Right cardiac atrium (tissue), 5 donors: ENCODE measurements around the gene RFTN2. TPM values are rescaled to one million over a fixed set of nuclear protein-coding genes. Genes with fewer than 3 reads are reported as not detected.
"Not testable (repeated sequence)": the region's sequence is repeated elsewhere in the genome, so short reads cannot be mapped to it uniquely, and the experiment has no call there.

Experiments used
- ATAC-seq, 2 donors: fragments of 200-7000 bp; cut with Tn5 transposase; one replicate each; pipeline versions ENCODE4 v1.8.0 to v1.9.1; 2020; ENCODE audit warnings: moderate library complexity in 2 of 2, mild to moderate bottlenecking in 1 of 2
- DNase-seq, 3 donors: peaks; one replicate each; pipeline ENCODE4 v3.0.0-alpha.2; 2020
- H3K27ac ChIP-seq: one replicate; pipeline ENCODE4 v1.5.1; 2013; ENCODE audit warnings: mild to moderate bottlenecking, low read length, control low read depth, moderate library complexity
- H3K27me3 ChIP-seq: one replicate; pipeline ENCODE4 v1.6.1; 2013; ENCODE audit not compliant: control insufficient read depth, insufficient read depth
- H3K4me1 ChIP-seq: one replicate; pipeline ENCODE4 v1.6.1; 2013; ENCODE audit warnings: low read length; ENCODE audit not compliant: control insufficient read depth, insufficient read depth
- H3K4me3 ChIP-seq: one replicate; pipeline ENCODE4 v1.5.1; 2013; ENCODE audit warnings: low read length, control low read depth
- H3K9me3 ChIP-seq: one replicate; pipeline ENCODE4 v1.6.1; 2013; ENCODE audit warnings: low read length; ENCODE audit not compliant: control insufficient read depth
- WGBS: extraction: QIAGEN DNeasy Blood & Tissue Kit; methylation state at CpG from one replicate; pipeline ENCODE4 v1.1.7; 2013; 5-methylcytosine and 5-hydroxymethylcytosine counted together
- intact Hi-C, 4 donors: fragments of 100-400 bp; cut with DNase I; formaldehyde crosslinking; loops; one replicate each; pipeline versions ENCODE4 v1.11.0 to v1.14.0; 2022 to 2023
- polyA plus RNA-seq: library from polyadenylated mRNA; stranded (reverse); fragments of 200-250 nt; gene quantifications from one replicate; pipeline ENCODE4 v1.2.3, GENCODE V29; 2013
- total RNA-seq, 4 donors: library from RNA; stranded (reverse); fragmentation: NEBNext Ultra II Directional; extraction: Animal tissue kit (Norgen Biotek cat#: 25700); gene quantifications; one replicate each; pipeline ENCODE4 v1.2.1, GENCODE V29; 2021
- donor health status: healthy with polysubstance abuse.
- donor health status: DM: no; HTN: yes; CAD: no.
- donor health status: DM: no; HTN: no; CAD: no.
- donor health status: DM: no; HTN: yes; CAD: no; lungs with severe emphysema.
- donor health status: DM: yes; HTN: yes; CAD: no.

Gene RFTN2
- total and polyA plus RNA-seq, 5 donors: 3.0 to 9.8 (median 8.7) TPM

DNA sequence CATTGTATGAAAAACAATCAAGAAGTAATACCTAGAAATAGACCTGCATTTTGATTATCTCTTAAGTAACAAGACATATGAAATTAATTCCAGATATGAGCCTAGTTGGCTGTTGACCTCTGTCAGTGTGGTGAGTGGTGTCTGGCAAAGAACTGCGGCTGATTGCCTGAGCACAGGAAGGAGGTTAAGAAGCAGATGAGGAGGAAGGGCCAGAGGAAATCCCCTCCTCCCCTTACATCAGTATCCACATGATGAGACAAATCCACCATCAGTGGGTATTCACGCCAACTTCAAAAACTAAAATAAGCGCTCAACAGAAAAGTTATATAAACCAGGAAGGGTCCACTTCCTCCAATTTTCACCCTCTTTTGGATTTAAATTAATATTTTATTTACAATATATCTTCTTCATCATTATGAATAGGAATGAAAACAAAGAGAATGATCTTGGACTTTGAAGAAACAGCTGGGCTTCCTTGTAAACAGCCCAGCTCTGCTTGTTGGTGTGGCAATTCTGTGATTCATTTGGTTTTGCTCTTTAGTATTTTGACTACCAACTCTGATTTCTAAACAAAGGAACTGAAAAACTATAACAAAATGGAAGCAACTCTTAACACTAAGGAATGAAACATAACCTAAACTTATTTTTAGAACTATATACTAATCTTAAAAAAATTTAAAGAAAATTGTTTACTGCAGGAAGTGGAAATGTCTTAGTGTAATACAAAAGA is 27.3 kb downstream of the RFTN2 start:
- WGBS: 70% methylated on average over 3 of the region's 3 CpGs
- H3K4me3 ChIP-seq: no peak overlapping the region

DNA sequence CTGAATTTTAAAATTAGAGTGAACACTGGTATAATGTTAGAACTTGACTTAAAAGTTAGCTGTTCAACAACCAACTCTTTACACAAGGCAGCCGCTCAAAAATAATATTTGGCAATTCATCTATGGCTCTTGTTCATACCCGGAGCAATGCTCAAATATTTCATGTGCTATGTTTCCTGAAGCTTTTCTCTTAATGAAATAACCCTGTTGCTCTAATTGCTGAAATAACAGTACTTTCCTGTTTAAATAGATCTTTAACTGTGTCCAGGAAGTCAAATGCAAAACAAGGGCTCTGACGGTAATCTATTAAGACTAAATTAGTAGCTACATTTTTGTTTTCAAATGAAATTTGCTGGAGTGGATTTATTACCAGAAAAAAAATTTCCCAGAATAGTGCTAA is 33.7 kb downstream of the RFTN2 start:
- DNase-seq: no peak
- Histone ChIP-seq H3K9me3 (no peaks in the 10 kb centered on the region), H3K27ac (no peak overlapping the region), H3K27me3 (no peaks in the 10 kb centered on the region), H3K4me1 (no peaks in the 10 kb centered on the region), H3K4me3 (no peak overlapping the region)
- intact Hi-C loops: no loop called here
- ATAC-seq: no peak
- 81% methylated on average over 3 of the region's 3 CpGs for WGBS

More for the DNA sequence above, 27.3 kb downstream of the RFTN2 start:
- H3K27me3 ChIP-seq: no peaks in the 10 kb centered on the region
- intact Hi-C loops: no loop called here
- ATAC-seq (no peak), DNase-seq (no peak)
- H3K9me3 ChIP-seq: no peaks in the 10 kb centered on the region
- H3K27ac ChIP-seq: no peak overlapping the region
- peaks cover 3% of the 10 kb centered on the region for H3K4me1 ChIP-seq

DNA sequence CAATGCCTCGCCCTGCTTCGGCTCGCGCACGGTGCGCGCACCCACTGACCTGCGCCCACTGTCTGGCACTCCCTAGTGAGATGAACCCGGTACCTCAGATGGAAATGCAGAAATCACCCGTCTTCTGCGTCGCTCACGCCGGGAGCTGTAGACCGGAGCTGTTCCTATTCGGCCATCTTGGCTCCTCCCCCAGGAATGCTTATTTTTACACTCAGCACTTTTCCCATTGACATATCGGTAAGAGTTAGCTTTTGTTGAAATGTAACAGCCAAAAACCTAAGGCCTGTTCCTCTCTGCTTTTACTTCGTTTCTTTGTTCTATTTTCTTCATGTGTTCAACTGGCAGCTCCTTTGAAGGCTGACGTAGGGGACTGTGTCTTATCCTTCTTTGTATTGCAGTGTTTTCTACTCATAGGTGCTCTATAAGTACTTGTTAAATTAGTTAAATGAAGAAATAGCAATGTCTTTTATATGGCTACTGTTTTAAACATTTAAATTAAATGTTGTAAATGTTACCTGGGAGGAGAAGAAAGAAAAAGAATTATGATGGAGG is 34.7 kb downstream of the RFTN2 start:
- H3K27me3 ChIP-seq, intact Hi-C loops, H3K4me1 ChIP-seq, H3K27ac ChIP-seq, H3K4me3 ChIP-seq, ATAC-seq, DNase-seq, H3K9me3 ChIP-seq: not testable (repeated sequence)
- 80% methylated on average over 11 of the region's 19 CpGs for WGBS

DNA sequence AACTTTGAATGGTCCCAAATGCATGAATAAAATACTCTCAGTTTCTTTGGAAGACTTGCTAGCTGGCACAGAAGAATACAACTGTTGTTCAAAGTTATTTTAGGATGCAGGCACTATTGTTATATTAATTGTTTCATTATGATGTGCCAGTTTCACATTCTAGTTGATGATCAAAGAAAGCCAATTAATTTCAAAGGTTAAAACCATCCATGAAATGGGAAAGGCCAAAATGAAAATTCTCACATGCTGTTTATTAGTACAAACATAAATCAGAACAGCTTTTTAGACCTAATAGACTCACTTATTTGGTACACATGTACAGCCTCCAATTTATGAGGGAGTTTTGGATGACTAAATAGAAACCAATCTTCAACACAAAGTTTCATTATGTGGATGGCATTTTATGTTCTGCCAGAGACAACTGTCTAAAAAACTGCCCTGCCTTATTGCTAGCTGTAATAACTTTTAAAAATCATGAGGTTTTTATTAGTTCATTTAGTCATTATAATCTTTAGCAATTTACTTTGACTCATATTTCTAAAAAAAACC is 42.2 kb downstream of the RFTN2 start:
- no peak for ATAC-seq
- Histone ChIP-seq H3K4me3 (no peak overlapping the region), H3K27ac (no peak overlapping the region), H3K9me3 (no peaks in the 10 kb centered on the region), H3K4me1 (no peaks in the 10 kb centered on the region), H3K27me3 (no peaks in the 10 kb centered on the region)
- intact Hi-C loops: no loop called here
- no peak for DNase-seq

DNA sequence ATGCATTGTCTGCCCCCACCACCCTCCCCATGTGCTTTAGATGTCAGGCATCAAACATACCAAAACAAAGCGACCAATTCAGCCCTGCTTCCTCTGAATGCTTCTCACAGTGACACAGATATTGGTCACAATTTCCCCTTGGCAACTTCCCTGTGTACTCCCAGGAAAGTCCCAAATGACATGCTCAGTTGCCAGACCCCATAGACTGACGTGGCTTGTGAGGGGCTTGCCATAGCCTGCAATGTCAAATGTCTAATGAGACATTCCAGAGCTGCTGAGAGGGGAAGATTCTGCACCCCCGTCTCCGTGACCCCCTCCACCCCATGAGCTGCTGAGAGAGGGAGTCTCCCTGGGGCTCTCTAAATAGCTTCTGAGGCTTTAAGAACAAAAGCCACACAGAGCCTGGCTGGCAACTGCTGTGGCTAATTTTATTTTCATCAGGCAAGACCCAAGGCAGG is 47.3 kb downstream of the RFTN2 start:
- ATAC-seq: peak; percentile 83 to 85
- peak; percentile 54 to 59 (median 57) for DNase-seq

DNA sequence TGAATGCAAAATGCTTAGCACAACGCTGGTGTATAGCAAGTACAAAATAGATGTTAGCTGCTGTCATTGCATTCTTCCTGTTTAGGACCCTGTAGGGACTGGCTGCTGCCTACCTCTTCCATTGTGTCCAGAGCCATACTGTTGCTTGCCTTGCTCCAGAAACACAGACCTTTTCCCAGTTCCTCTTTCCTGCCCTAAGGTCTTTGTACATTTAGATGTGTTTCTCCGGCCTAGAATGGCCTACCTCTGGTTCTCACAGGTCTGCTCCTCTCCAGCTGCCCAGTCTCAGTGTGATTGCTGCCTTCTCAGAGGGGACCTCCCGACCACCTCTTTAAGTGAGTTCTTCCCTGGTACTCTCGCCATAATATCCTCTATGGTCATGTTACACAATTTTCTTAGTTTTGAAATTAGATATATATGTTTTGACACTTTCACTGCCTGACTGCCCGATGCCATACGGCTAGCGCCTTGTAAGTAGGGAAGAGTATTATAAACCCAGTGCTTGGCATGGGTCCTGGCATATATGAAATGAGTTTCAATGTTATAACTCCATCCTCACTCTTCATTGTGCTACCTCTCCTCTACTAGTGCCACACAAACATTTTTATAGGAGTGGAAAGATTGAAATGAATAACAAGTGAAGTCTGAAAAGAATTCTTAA is 48.3 kb downstream of the RFTN2 start:
- intact Hi-C loops: no loop called here
- Histone ChIP-seq H3K4me1 (no peaks in the 10 kb centered on the region), H3K9me3 (no peaks in the 10 kb centered on the region), H3K27me3 (no peaks in the 10 kb centered on the region), H3K4me3 (no peak overlapping the region), H3K27ac (no peak overlapping the region)
- ATAC-seq (no peak), DNase-seq (no peak)
- 87% methylated on average over 7 of the region's 7 CpGs for WGBS

More for the DNA sequence above, 47.3 kb downstream of the RFTN2 start:
- WGBS: 17% methylated on average over 4 of the region's 4 CpGs
- Histone ChIP-seq H3K27ac (peak overlapping the region; percentile 6), H3K27me3 (no peaks in the 10 kb centered on the region), H3K4me3 (no peak overlapping the region), H3K9me3 (no peaks in the 10 kb centered on the region), H3K4me1 (no peaks in the 10 kb centered on the region)
- intact Hi-C loops: no loop called here

DNA sequence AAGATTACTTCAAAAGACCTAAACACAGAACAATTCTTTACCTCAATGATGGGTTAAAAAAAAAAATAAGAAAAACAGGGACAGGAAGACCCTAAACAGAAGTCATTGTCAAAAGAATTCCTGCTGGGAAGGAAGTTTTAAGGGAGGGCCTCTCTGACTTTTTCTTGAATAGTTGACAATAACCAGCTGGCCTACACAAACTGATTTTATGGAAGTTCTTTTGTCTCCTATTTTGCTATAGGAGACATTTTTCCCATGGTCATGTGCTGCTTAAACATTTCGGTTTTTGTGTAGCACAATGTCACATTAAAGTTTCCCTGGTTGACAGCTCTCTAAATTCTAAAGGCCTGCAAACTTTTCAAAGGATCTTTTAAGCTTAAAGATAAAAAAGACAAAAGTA is 55.3 kb downstream of the RFTN2 start:
- WGBS: 45% methylated on average over 1 of the region's 1 CpG
- ATAC-seq: no peak
- H3K4me1 ChIP-seq: no peaks in the 10 kb centered on the region
- no peak for DNase-seq
- intact Hi-C loops: no loop called here
- H3K9me3 ChIP-seq: no peaks in the 10 kb centered on the region
- no peak overlapping the region for H3K27ac ChIP-seq
- H3K27me3 ChIP-seq: no peaks in the 10 kb centered on the region
- no peak overlapping the region for H3K4me3 ChIP-seq

DNA sequence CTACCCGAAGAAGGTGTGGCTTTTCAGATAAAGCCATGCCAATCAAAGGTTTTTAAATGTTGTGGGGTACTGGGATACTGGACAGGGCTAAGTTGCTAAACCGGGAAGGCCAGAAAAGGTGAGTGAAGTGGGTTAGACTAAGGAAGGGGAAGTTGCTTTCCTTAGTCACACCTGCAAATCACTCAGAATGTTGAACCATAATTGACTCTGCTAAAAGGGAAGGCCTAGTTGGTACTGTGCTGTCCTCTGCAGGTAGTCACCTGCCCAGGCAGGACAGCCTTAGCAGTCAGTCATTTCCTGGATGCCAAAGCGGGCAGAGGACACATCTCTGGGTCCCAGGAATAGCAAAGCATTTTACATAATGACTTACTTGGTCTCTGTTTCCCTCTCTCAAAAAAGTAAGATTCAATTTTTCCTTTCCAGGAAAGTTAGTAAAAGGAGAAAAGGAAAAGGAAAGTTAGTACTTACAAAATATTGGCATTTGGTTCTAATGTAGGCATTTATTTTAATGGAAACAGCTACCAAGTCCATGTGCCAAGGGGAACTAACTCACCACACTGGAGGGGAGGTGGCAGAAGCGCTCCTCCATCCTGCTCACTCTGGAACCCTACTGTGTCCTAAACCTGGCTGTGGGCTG is 60.3 kb downstream of the RFTN2 start:
- Histone ChIP-seq H3K4me1 (no peaks in the 10 kb centered on the region), H3K4me3 (no peak overlapping the region), H3K27ac (no peak overlapping the region), H3K9me3 (no peaks in the 10 kb centered on the region), H3K27me3 (no peaks in the 10 kb centered on the region)
- no peak for DNase-seq
- ATAC-seq: peak in 1 of 2 donors; percentile 16
- intact Hi-C loops: no loop called here
- 83% methylated on average over 4 of the region's 4 CpGs for WGBS

DNA sequence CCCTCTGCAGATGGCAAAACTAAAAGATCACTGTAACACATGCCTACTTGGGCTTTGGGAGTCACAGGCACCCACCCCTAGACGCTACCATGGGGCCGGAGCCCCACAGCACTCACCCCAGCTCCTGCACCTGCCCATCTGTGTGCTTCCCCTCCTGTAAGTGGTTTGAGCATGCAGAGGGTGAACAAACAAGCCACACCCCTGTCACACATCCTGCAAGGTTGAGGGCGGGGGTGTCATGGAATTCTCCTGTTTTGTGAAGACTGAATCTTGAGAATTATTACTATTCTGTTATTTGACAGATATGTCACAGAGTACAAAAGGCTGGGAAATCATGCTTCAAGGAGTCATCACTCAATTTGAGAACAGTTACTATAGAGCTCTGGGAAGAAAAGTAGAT is 60.9 kb downstream of the RFTN2 start:
- Histone ChIP-seq H3K4me3 (no peak overlapping the region), H3K27me3 (no peaks in the 10 kb centered on the region), H3K4me1 (no peaks in the 10 kb centered on the region), H3K9me3 (no peaks in the 10 kb centered on the region), H3K27ac (no peak overlapping the region)
- DNase-seq (no peak), ATAC-seq (no peak)
- WGBS: 88% methylated on average over 3 of the region's 3 CpGs
- intact Hi-C loops: no loop called here

DNA sequence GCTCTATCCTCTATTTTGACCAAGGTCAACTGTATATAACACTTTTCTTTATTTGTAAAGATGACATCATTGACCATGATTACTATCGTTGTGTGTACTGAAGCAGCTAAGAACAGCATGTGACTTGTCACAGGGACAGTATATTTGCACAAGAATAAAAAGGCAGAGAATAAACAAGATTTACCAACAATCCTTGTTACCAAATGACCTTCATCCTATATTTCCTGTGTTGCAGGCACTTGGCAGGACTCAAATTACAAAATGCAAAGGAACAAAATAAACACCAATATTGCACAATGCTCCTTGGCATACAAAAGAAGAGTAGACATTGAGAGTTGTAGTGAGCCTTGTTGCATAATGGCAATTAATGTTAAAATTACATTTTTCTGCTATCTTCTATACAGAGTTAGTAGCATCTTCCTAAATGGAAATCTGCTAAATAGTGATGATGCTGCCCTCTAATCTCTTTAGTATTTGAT is 61.8 kb downstream of the RFTN2 start:
- no peak for ATAC-seq
- no peaks in the 10 kb centered on the region for H3K9me3 ChIP-seq
- H3K27me3 ChIP-seq: no peaks in the 10 kb centered on the region
- intact Hi-C loops: no loop called here
- WGBS: 31% methylated on average over 1 of the region's 1 CpG
- DNase-seq: no peak
- no peaks in the 10 kb centered on the region for H3K4me1 ChIP-seq
- no peak overlapping the region for H3K27ac ChIP-seq
- H3K4me3 ChIP-seq: no peak overlapping the region

DNA sequence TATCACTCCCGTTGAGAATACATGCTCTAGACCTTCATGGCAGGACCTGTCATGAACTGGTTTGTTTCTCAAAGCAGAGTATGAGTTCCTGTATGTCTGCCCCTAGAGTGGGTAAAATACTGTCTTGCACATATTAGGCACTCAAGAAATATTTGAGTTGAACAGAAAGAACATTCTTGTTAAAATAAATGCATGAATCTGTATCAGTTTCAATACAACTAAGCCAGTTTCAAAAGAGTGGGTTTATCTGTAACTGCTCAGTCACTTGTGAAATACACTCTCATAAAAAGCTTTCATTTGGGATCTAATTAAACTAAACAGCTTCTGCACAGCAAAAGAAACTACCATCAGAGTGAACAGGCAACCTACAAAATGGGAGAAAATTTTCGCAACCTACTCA is 69.2 kb downstream of the RFTN2 start:
- Histone ChIP-seq H3K4me1 (no peaks in the 10 kb centered on the region), H3K27me3 (no peaks in the 10 kb centered on the region), H3K9me3 (no peaks in the 10 kb centered on the region), H3K4me3 (no peak overlapping the region), H3K27ac (no peak overlapping the region)
- DNase-seq (no peak), ATAC-seq (no peak)
- 97% methylated on average over 2 of the region's 2 CpGs for WGBS
- intact Hi-C loops: no loop called here
